ENCODE measurements around the gene PRPF40B.
"Not testable (repeated sequence)": the region's sequence is repeated elsewhere in the genome, so short reads cannot be mapped to it uniquely, and the experiment has no call there.

Gene PRPF40B

DNA sequence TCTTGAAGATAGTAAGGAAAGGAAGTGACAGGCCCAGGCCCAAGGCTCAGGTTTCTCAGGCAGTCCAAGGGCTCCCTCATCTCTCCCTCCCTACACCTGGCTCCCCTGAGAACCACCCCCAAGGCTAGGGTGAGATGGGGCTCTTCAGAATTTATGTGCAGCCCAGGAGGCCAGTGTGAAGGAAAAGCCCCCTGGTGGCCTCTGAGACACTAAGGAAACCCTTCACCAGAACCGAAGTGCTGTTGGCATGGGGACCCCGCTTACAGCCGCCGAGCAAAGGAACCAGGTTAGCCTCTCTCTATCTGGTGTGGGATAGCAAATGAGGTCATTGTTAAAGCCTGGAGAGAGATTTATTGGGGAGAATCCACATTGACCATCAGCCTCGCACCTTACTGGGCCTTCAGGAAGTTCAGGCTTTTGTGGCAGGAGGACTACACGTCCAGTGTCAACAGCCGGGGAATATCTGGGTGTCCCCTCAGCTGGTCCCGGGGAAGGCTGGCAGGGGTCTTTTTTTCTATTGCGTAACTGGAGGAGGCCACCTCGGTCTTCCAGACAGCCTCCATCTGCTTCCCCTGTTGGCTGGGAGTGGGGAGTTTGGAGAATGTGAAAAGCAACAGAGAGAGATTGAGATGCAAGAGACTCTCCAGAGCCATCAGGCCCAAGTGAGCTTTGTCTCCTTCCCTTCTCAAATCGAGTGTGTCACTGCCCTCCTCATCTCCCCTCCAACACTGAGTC, 36.0 kb upstream of the PRPF40B start:
- Histone ChIP-seq H3K4me3 (ENCODE audit: low read length in 2 of 2) (no peak overlapping the region), H3K27me3 (ENCODE audit: control insufficient read depth in 1 of 2, insufficient read depth in 2 of 2, low read length in 2 of 2) (no peaks in the 10 kb centered on the region), H3K9ac (ENCODE audit: low read length in 2 of 2) (no peak overlapping the region), H3K4me1 (ENCODE audit: control insufficient read depth, insufficient read depth, low read length) (peaks cover 19% of the 10 kb centered on the region), H3K9me3 (ENCODE audit: control insufficient read depth in 2 of 2, low read length in 2 of 2) (no peaks in the 10 kb centered on the region), H3K36me3 (ENCODE audit: control insufficient read depth in 2 of 2, insufficient read depth in 2 of 2, low read length in 2 of 2) (peaks cover 3 to 7% of the 10 kb centered on the region in 2 donors), H3K27ac (ENCODE audit: low read length) (no peak overlapping the region)

DNA sequence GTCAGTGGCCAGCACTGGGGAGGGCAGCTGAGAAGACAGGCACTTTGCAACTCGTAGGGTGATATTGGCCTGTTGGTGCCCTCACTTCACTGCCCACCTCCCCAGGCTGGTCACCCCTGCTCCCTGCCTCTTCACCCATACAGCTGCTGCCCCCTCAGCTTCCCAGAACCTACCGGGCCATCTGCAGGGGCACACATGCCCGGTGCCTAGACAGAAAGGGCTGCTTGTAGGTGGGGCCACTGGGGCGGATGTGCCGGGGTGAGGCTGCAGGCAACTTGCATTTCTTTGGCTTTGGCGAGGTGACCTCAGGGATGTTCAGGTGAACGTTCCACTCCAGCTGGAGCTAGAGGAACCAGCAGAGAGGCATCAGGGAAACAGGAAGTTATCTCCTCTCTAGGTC, 35.1 kb upstream of the PRPF40B start:
- Histone ChIP-seq H3K27ac (ENCODE audit: low read length) (no peak overlapping the region), H3K9ac (ENCODE audit: low read length in 2 of 2) (no peak overlapping the region), H3K4me1 (ENCODE audit: control insufficient read depth, insufficient read depth, low read length) (peaks cover 10% of the 10 kb centered on the region)

DNA sequence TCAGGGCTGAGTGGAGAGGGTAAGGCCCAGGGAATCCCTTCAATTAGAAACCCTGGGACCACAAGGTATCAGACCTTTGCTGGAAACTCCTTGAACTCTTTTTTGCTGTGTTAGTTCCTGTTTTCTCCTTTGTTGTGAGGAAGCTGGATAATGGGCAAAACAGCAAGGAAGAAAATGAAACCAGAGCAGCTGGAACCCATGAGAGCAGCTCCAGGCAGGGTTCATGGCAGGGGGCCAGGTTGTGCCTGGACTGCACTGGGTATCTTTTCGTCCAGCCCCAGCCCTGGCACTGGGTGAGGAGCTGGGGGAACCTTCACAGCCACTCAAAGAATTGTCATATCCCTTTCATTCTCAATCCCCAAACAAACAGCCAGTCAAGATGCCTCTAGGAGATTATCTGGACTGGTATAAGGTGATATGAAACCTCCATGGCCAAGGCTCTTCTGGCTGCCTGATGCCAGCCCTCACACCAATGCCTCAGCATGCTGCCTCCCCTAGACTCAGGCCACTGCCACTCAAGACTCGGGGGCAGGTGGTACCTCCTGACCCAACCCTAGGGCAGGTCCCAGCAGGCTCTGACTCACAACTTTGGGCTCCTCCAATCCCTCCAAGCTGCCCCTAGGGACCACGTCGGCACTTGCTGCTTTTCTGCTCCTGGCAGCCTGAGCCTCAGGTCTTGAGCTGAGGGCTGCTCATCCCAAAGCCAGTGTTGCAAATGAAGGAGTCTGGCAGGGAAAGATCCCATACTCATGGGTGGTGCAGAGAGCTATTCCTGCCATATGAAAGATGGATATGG, 34.4 kb upstream of the PRPF40B start:
- Histone ChIP-seq H3K9me3 (ENCODE audit: control insufficient read depth in 2 of 2, low read length in 2 of 2) (no peaks in the 10 kb centered on the region), H3K4me3 (ENCODE audit: low read length in 2 of 2) (no peak overlapping the region), H3K9ac (ENCODE audit: low read length in 2 of 2) (no peak overlapping the region), H3K27ac (ENCODE audit: low read length) (no peak overlapping the region), H3K27me3 (ENCODE audit: control insufficient read depth in 1 of 2, insufficient read depth in 2 of 2, low read length in 2 of 2) (no peaks in the 10 kb centered on the region), H3K36me3 (ENCODE audit: control insufficient read depth in 2 of 2, insufficient read depth in 2 of 2, low read length in 2 of 2) (peaks cover 3 to 7% of the 10 kb centered on the region in 2 donors), H3K4me1 (ENCODE audit: control insufficient read depth, insufficient read depth, low read length) (peaks cover 4% of the 10 kb centered on the region)

More for the DNA sequence above, 35.1 kb upstream of the PRPF40B start:
- Histone ChIP-seq H3K36me3 (ENCODE audit: control insufficient read depth in 2 of 2, insufficient read depth in 2 of 2, low read length in 2 of 2) (peaks cover 3 to 7% of the 10 kb centered on the region in 2 donors), H3K27me3 (ENCODE audit: control insufficient read depth in 1 of 2, insufficient read depth in 2 of 2, low read length in 2 of 2) (no peaks in the 10 kb centered on the region), H3K9me3 (ENCODE audit: control insufficient read depth in 2 of 2, low read length in 2 of 2) (no peaks in the 10 kb centered on the region), H3K4me3 (ENCODE audit: low read length in 2 of 2) (no peak overlapping the region)

DNA sequence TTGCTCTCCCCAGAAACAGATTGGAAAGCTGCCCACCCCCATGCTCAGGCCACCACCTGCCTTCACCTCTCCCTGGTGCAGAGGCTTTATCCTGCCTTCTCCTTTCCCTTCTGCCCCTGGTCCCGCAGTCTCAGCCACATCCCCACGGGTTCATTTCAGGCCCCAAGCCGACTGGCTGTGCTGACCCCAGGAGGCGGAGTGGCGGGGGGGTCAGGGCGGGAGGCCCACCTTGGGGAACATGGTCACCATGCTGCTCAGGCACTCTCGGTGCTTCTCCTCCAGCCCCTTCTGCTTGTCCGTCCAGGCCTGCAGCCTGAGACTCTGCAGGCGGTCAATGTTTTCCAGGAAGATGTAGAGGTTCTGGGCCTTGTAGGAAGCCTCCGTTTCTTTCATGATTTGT, 24.8 kb upstream of the PRPF40B start:
- Histone ChIP-seq H3K9ac (ENCODE audit: low read length in 2 of 2) (no peak overlapping the region), H3K4me3 (ENCODE audit: low read length in 2 of 2) (no peak overlapping the region), H3K9me3 (ENCODE audit: control insufficient read depth in 2 of 2, low read length in 2 of 2) (no peaks in the 10 kb centered on the region), H3K27me3 (ENCODE audit: control insufficient read depth in 1 of 2, insufficient read depth in 2 of 2, low read length in 2 of 2) (no peaks in the 10 kb centered on the region), H3K4me1 (ENCODE audit: control insufficient read depth, insufficient read depth, low read length) (no peaks in the 10 kb centered on the region), H3K36me3 (ENCODE audit: control insufficient read depth in 2 of 2, insufficient read depth in 2 of 2, low read length in 2 of 2) (no peaks in the 10 kb centered on the region), H3K27ac (ENCODE audit: low read length) (no peak overlapping the region)

DNA sequence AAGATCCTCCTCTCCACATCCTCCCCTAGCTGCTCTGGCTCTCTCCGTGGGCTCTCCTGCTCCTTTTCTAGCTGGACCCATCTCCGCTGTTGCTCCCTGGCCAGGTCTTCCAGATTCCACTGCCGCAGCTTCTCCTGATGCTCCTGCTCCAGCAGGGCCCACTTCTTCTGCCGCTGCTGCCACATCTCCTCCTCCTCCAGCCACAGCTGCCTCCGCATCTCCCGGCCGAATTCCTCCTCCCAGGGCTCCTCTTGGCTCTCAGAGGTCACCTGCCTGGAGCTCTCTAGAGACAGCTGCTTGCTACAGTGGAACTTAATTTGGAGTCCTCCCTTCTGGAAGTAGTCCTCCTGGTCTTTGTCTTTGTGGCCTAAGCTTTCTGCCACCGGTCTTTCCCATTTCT, 23.4 kb upstream of the PRPF40B start:
- no peak overlapping the region for H3K4me3 ChIP-seq (ENCODE audit: low read length in 2 of 2)
- no peak overlapping the region for H3K9ac ChIP-seq (ENCODE audit: low read length in 2 of 2)
- no peak overlapping the region for H3K27ac ChIP-seq (ENCODE audit: low read length)
- peaks cover 0 to 1% of the 10 kb centered on the region in 2 donors for H3K27me3 ChIP-seq (ENCODE audit: control insufficient read depth in 1 of 2, insufficient read depth in 2 of 2, low read length in 2 of 2)
- H3K36me3 ChIP-seq (ENCODE audit: control insufficient read depth in 2 of 2, insufficient read depth in 2 of 2, low read length in 2 of 2) = no peaks in the 10 kb centered on the region
- H3K4me1 ChIP-seq (ENCODE audit: control insufficient read depth, insufficient read depth, low read length) = no peaks in the 10 kb centered on the region
- H3K9me3 ChIP-seq (ENCODE audit: control insufficient read depth in 2 of 2, low read length in 2 of 2) = no peaks in the 10 kb centered on the region

DNA sequence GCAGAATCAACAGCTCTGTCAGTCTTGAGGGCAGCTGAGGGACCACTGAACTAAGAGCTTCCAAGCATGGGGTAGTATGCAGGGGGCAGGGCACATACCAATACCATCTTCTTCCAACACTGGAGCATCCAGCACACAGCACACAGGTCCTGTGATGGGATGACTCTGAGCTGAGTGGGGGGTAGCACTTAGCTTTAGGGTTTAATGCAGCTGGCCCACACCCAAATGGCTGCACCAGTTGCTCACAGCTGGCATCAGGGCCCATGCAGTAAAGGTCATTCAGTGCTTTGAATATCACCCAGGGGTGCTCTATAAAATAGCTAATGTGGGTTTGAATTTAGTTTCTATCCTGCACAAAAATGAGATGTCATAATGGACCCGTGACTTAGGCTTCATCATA, 19.6 kb upstream of the PRPF40B start:
- Histone ChIP-seq H3K27me3 (ENCODE audit: control insufficient read depth in 1 of 2, insufficient read depth in 2 of 2, low read length in 2 of 2) (peaks cover 0 to 2% of the 10 kb centered on the region in 2 donors), H3K4me3 (ENCODE audit: low read length in 2 of 2) (no peak overlapping the region), H3K4me1 (ENCODE audit: control insufficient read depth, insufficient read depth, low read length) (no peaks in the 10 kb centered on the region), H3K9me3 (ENCODE audit: control insufficient read depth in 2 of 2, low read length in 2 of 2) (no peaks in the 10 kb centered on the region), H3K27ac (ENCODE audit: low read length) (no peak overlapping the region), H3K36me3 (ENCODE audit: control insufficient read depth in 2 of 2, insufficient read depth in 2 of 2, low read length in 2 of 2) (no peaks in the 10 kb centered on the region), H3K9ac (ENCODE audit: low read length in 2 of 2) (no peak overlapping the region)

DNA sequence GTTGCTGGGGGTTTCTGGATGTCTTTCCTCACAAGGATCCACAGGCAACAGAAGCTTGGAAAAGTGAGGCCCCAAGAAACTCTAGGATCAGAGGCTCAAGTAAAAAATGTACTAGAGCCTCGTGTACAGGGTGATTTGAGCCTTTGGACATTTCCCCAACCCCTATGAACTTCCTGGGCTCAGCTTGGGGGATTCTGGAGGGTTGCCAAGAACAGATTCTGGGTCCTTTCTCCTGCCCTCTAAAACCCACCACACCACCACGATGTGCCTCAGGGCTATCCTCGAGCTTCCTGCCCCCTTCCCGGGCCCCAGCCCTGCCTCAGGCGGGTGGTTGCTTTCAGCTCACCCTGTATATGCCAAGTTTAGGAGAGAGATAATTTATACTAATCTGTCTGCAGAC, 18.5 kb upstream of the PRPF40B start:
- H3K27ac ChIP-seq (ENCODE audit: low read length) = no peak overlapping the region
- H3K4me3 ChIP-seq (ENCODE audit: low read length in 2 of 2) = no peak overlapping the region
- H3K36me3 ChIP-seq (ENCODE audit: control insufficient read depth in 2 of 2, insufficient read depth in 2 of 2, low read length in 2 of 2) = no peaks in the 10 kb centered on the region
- H3K27me3 ChIP-seq (ENCODE audit: control insufficient read depth in 1 of 2, insufficient read depth in 2 of 2, low read length in 2 of 2) = peaks cover 0 to 2% of the 10 kb centered on the region in 2 donors
- no peaks in the 10 kb centered on the region for H3K9me3 ChIP-seq (ENCODE audit: control insufficient read depth in 2 of 2, low read length in 2 of 2)
- H3K9ac ChIP-seq (ENCODE audit: low read length in 2 of 2) = no peak overlapping the region
- H3K4me1 ChIP-seq (ENCODE audit: control insufficient read depth, insufficient read depth, low read length) = no peaks in the 10 kb centered on the region

DNA sequence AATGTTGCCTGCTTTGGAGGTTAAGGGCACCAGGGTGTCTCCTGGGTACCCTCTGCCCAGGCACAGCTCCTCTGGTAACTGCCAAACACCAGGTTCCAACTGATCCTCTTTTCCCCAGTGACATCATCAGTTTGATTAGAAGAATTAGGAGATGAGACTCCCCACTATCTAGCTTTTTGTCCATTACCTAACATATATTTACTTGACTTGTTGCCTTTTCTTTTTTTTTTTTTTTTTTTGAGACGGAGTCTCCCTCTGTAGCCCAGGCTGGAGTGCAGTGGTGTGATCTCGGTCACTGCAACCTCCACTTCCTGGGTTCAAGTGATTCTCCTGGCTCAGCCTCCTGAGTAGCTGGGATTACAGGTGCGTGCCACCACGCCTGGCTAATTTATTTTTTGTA, 17.8 kb upstream of the PRPF40B start, which contains the start of gene FAM186B:
Gene FAM186B (minus strand): TSS at position 101 of the 400 bp plus-strand sequence. CDS start 162 bp downstream, outside the sequence.
- H3K4me1 ChIP-seq (ENCODE audit: control insufficient read depth, insufficient read depth, low read length); H3K9ac ChIP-seq (ENCODE audit: low read length in 2 of 2); H3K4me3 ChIP-seq (ENCODE audit: low read length in 2 of 2); H3K27ac ChIP-seq (ENCODE audit: low read length); H3K9me3 ChIP-seq (ENCODE audit: control insufficient read depth in 2 of 2, low read length in 2 of 2); H3K36me3 ChIP-seq (ENCODE audit: control insufficient read depth in 2 of 2, insufficient read depth in 2 of 2, low read length in 2 of 2); H3K27me3 ChIP-seq (ENCODE audit: control insufficient read depth in 1 of 2, insufficient read depth in 2 of 2, low read length in 2 of 2): not testable (repeated sequence)

DNA sequence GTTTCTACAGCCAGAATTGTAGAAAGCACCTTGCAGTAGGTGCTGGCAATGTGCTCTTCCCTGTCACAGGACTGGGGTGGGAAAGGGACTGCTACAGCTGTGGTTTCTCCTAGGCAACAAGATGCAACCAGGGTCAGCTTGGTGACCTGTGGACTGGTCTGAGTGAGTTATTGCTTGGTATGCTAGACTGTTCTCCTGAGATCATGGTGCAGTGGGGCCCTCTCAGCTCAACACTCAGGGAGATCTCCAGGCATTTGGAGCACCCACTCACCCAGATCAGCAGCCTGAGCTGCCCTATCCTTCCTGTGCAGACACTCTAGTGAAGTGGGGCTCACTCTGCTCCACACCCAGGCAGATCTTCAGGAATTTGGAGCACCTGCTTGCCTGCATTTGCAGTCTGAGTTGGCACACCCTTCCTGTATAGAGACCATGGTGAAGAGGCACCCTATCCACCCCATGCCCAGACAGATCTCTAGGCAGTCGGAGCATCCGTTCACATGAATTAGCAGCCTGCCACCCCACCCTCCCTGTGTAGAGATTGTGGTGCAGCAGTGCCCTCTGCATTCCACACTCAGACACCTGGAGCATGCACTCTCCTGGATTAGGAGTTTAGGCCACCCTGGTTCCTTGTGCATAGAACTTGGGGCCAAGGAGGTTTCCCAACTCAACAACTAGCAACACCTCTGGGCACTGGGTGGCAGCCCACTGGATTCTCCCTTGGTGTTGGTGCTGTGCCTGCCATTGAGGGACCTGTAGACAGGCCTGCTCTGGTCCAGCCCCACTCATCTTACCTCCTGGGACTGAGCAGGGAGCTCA, 14.1 kb upstream of the PRPF40B start:
- Histone ChIP-seq H3K36me3 (ENCODE audit: control insufficient read depth in 2 of 2, insufficient read depth in 2 of 2, low read length in 2 of 2) (no peaks in the 10 kb centered on the region), H3K27me3 (ENCODE audit: control insufficient read depth in 1 of 2, insufficient read depth in 2 of 2, low read length in 2 of 2) (peaks cover 0 to 2% of the 10 kb centered on the region in 2 donors), H3K9me3 (ENCODE audit: control insufficient read depth in 2 of 2, low read length in 2 of 2) (no peaks in the 10 kb centered on the region), H3K27ac (ENCODE audit: low read length) (no peak overlapping the region), H3K9ac (ENCODE audit: low read length in 2 of 2) (no peak overlapping the region), H3K4me1 (ENCODE audit: control insufficient read depth, insufficient read depth, low read length) (no peaks in the 10 kb centered on the region), H3K4me3 (ENCODE audit: low read length in 2 of 2) (no peak overlapping the region)

DNA sequence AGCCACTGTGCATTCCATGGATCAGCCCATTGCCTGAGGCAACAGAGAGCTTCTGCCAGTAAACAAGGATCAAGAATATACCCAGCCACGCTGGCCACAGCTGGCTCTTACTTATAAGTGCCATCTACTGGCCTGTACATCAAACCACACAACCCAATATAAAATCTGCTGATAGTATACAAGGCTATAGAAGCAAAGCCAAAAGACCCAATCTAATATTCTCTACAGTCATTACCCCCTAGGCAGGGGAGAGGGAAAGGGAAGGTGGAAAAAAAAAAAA, 13.5 kb upstream of the PRPF40B start:
- Histone ChIP-seq H3K4me3 (ENCODE audit: low read length in 2 of 2) (no peak overlapping the region), H3K36me3 (ENCODE audit: control insufficient read depth in 2 of 2, insufficient read depth in 2 of 2, low read length in 2 of 2) (no peaks in the 10 kb centered on the region), H3K27ac (ENCODE audit: low read length) (no peak overlapping the region), H3K9ac (ENCODE audit: low read length in 2 of 2) (no peak overlapping the region), H3K4me1 (ENCODE audit: control insufficient read depth, insufficient read depth, low read length) (no peaks in the 10 kb centered on the region), H3K9me3 (ENCODE audit: control insufficient read depth in 2 of 2, low read length in 2 of 2) (no peaks in the 10 kb centered on the region), H3K27me3 (ENCODE audit: control insufficient read depth in 1 of 2, insufficient read depth in 2 of 2, low read length in 2 of 2) (peaks cover 0 to 2% of the 10 kb centered on the region in 2 donors)
